A673 (cell line): ENCODE results near the gene DMD. TPM values are rescaled to one million over a fixed set of nuclear protein-coding genes. Genes with fewer than 3 reads are reported as not detected.

ENCODE experiments used
- BruUV-seq: library from RNA; stranded (reverse); fragments of 400-500 nt; replicated peaks from 2 replicates; lab custom pipeline; 2021; lab: Mats Ljungman, UMichigan
- CTCF ChIA-PET: fragments of 300-600 bp; sonication (Branson Sonifier 250); formaldehyde crosslinking; loops from one replicate; lab custom pipeline; 2022; ENCODE audit warnings: antibody characterized with exemption; lab: Charles Lee
- POLR2A ChIA-PET: fragments of 300-600 bp; sonication (Branson Sonifier 250); formaldehyde crosslinking; loops from one replicate; lab custom pipeline; 2022; ENCODE audit warnings: antibody characterized with exemption; ENCODE audit not compliant: low non-redundant PET; lab: Charles Lee
- DNase-seq: peaks from one replicate; pipeline ENCODE4 v3.0.0-alpha.2; 2015; ENCODE audit warnings: low spot score
- H3K27ac ChIP-seq: fragments of 200-600 bp; sonication (generic); 2 replicates; pipeline ENCODE4 v1.5.1; 2016; ENCODE audit warnings: mixed run types, low read depth, mild to moderate bottlenecking, mixed read lengths, antibody characterized with exemption, low read length; ENCODE audit not compliant: poor library complexity, severe bottlenecking
- H3K27me3 ChIP-seq: fragments of 200-600 bp; sonication (generic); replicated peaks from 2 replicates; pipeline ENCODE4 v1.6.1; 2017; ENCODE audit warnings: mixed run types, low read depth, mild to moderate bottlenecking, mixed read lengths, antibody characterized with exemption, low read length; ENCODE audit not compliant: insufficient read depth, poor library complexity
- H3K36me3 ChIP-seq: fragments of 200-600 bp; sonication (generic); 2 replicates; pipeline ENCODE4 v1.6.1; 2016; ENCODE audit warnings: mixed run types, mild to moderate bottlenecking, mixed read lengths, antibody characterized with exemption, low read length; ENCODE audit not compliant: insufficient read depth, poor library complexity, severe bottlenecking
- H3K4me1 ChIP-seq: fragments of 200-600 bp; sonication (generic); 2 replicates; pipeline ENCODE4 v1.6.1; 2017; ENCODE audit warnings: mixed run types, mild to moderate bottlenecking, mixed read lengths, antibody characterized with exemption, low read length; ENCODE audit not compliant: insufficient read depth, poor library complexity, severe bottlenecking
- H3K4me3 ChIP-seq: fragments of 200-600 bp; sonication (generic); 2 replicates; pipeline ENCODE4 v1.5.1; 2016; ENCODE audit warnings: low read depth, mixed run types, mild to moderate bottlenecking, mixed read lengths, low read length; ENCODE audit not compliant: poor library complexity, severe bottlenecking
- H3K9me3 ChIP-seq: fragments of 200-600 bp; sonication (generic); 2 replicates; pipeline ENCODE4 v1.6.1; 2016; ENCODE audit warnings: mixed run types, low read depth, mild to moderate bottlenecking, mixed read lengths, antibody characterized with exemption, low read length; ENCODE audit not compliant: poor library complexity, severe bottlenecking
- CTCF ChIP-seq: fragments of 300-800, 200-600 bp; sonication (generic); conservative IDR thresholded peaks from 2 replicates; pipeline ENCODE4 v1.5.1; 2017; ENCODE audit warnings: low read depth, mild to moderate bottlenecking, antibody characterized with exemption, low read length, moderate library complexity, mixed read lengths
- EZH2 ChIP-seq: fragments of 200-600 bp; sonication (generic); IDR thresholded peaks from 2 replicates; pipeline ENCODE4 v1.6.1; 2017; ENCODE audit warnings: borderline replicate concordance, low read depth, mild to moderate bottlenecking, mixed read lengths, antibody characterized with exemption, low read length; ENCODE audit not compliant: poor library complexity, severe bottlenecking
- intact Hi-C: fragments of 100-400 bp; cut with micrococcal nuclease; formaldehyde crosslinking; loops from one replicate; pipeline ENCODE4 v1.10.0; 2022; ENCODE audit not compliant: unreplicated experiment
- total RNA-seq: library from RNA; stranded (reverse); gene quantifications from 2 replicates; pipeline ENCODE4 v1.2.3, GENCODE V29; 2021

Gene DMD
- total RNA-seq, 1 experiment from 2014 or later = 5.4 TPM

- Histone ChIP-seq H3K36me3 (no peaks in the 10 kb centered on the region), H3K27me3 (no peaks in the 10 kb centered on the region), H3K9me3 (no peaks in the 10 kb centered on the region), H3K4me3 (no peak overlapping the region), H3K4me1 (no peaks in the 10 kb centered on the region), H3K27ac (no peak overlapping the region)
- DNase-seq = no peak
- BruUV-seq = no TSS peak
- POLR2A ChIA-PET = no interaction called here
- intact Hi-C loops = no loop called here
- TF ChIP-seq EZH2 (no peak), CTCF (no peak)
- CTCF ChIA-PET = no interaction called here
These were observed 1974.2 kb downstream of the DMD start for GRCh38 chrX:31237189-31237588.

GRCh38 chrX:31236231-31236630 lies 1975.1 kb downstream of the DMD start:
- H3K4me3 ChIP-seq = no peak overlapping the region
- TF ChIP-seq CTCF = no peak
- intact Hi-C loops = no loop called here
- no peak for DNase-seq
- no peaks in the 10 kb centered on the region for H3K9me3 ChIP-seq
- no peak overlapping the region for H3K27ac ChIP-seq
- POLR2A ChIA-PET = no interaction called here
- CTCF ChIA-PET = no interaction called here
- BruUV-seq = no TSS peak
- no peaks in the 10 kb centered on the region for H3K36me3 ChIP-seq
- H3K4me1 ChIP-seq = no peaks in the 10 kb centered on the region
- H3K27me3 ChIP-seq = no peaks in the 10 kb centered on the region

GRCh38 chrX:31233941-31234496 lies 1977.3 kb downstream of the DMD start:
- H3K36me3 ChIP-seq = no peaks in the 10 kb centered on the region
- TF ChIP-seq EZH2 = no peak
- TF ChIP-seq CTCF = no peak
- no peak overlapping the region for H3K4me3 ChIP-seq
- H3K4me1 ChIP-seq = no peaks in the 10 kb centered on the region
- ChIA-PET POLR2A (no interaction called here), CTCF (no interaction called here)
- H3K9me3 ChIP-seq = no peaks in the 10 kb centered on the region
- intact Hi-C loops = no loop called here
- no TSS peak for BruUV-seq
- no peak overlapping the region for H3K27ac ChIP-seq
- no peak for DNase-seq
- no peaks in the 10 kb centered on the region for H3K27me3 ChIP-seq
